Glutamatergic neuron (in vitro differentiated cells): ENCODE measurements around the gene ABCA13. TPM values are rescaled to one million over a fixed set of nuclear protein-coding genes. Genes with fewer than 3 reads are reported as not detected.

Experiments used
- DNase-seq: peaks from one replicate; pipeline ENCODE4 v3.0.0; 2022
- H3K27ac Mint-ChIP-seq: one replicate; pipeline ENCODE4 v1.8.0; 2020; ENCODE audit warnings: mild to moderate bottlenecking, mixed read lengths, inconsistent platforms; ENCODE audit not compliant: unreplicated experiment
- H3K27me3 Mint-ChIP-seq: one replicate; pipeline ENCODE4 v1.8.0; 2020; ENCODE audit warnings: mild to moderate bottlenecking, moderate library complexity, mixed read lengths, inconsistent platforms; ENCODE audit not compliant: unreplicated experiment
- H3K36me3 Mint-ChIP-seq: one replicate; pipeline ENCODE4 v1.8.0; 2020; ENCODE audit warnings: mild to moderate bottlenecking, mixed read lengths, inconsistent platforms; ENCODE audit not compliant: unreplicated experiment
- H3K4me1 Mint-ChIP-seq: one replicate; pipeline ENCODE4 v1.8.0; 2020; ENCODE audit warnings: mild to moderate bottlenecking, low read depth, mixed read lengths, inconsistent platforms; ENCODE audit not compliant: unreplicated experiment
- H3K4me3 Mint-ChIP-seq: one replicate; pipeline ENCODE4 v1.8.0; 2020; ENCODE audit warnings: mild to moderate bottlenecking, mixed read lengths, inconsistent platforms; ENCODE audit not compliant: unreplicated experiment
- H3K9me3 Mint-ChIP-seq: one replicate; pipeline ENCODE4 v1.8.0; 2020; ENCODE audit warnings: mild to moderate bottlenecking, moderate library complexity, mixed read lengths, inconsistent platforms; ENCODE audit not compliant: unreplicated experiment
- CTCF ChIP-seq: fragments of 200-600 bp; sonication (generic); IDR thresholded peaks from one replicate; pipeline ENCODE4 v1.5.0; 2021; ENCODE audit not compliant: partially characterized antibody, unreplicated experiment
- total RNA-seq: library from RNA; stranded (reverse); fragmentation: NEBNext Ultra II Directional; extraction: Animal tissue kit (Norgen Biotek cat#: 25700); gene quantifications from one replicate; pipeline ENCODE4 v1.2.1, GENCODE V29; 2021; ENCODE audit not compliant: unreplicated experiment

The ABCA13 gene
- total RNA-seq, 1 donor from 2014 or later, result 0.61 TPM

GRCh38 chr7:48347230-48347825, 176.1 kb downstream of the ABCA13 start:
- peaks cover 1% of the 10 kb centered on the region for H3K9me3 Mint-ChIP-seq
- no peak for DNase-seq
- no peak overlapping the region for H3K27ac Mint-ChIP-seq
- no peak overlapping the region for H3K4me3 Mint-ChIP-seq
- no peaks in the 10 kb centered on the region for H3K36me3 Mint-ChIP-seq
- no peaks in the 10 kb centered on the region for H3K27me3 Mint-ChIP-seq
- no peak for TF ChIP-seq CTCF
- H3K4me1 Mint-ChIP-seq, result no peaks in the 10 kb centered on the region

GRCh38 chr7:48350515-48350914, 179.3 kb downstream of the ABCA13 start:
- Mint-ChIP-seq H3K27ac (no peak overlapping the region), H3K4me3 (no peak overlapping the region), H3K27me3 (no peaks in the 10 kb centered on the region), H3K4me1 (no peaks in the 10 kb centered on the region), H3K36me3 (no peaks in the 10 kb centered on the region), H3K9me3 (peaks cover 1% of the 10 kb centered on the region)
- no peak for DNase-seq
- TF ChIP-seq CTCF, result no peak

GRCh38 chr7:48351900-48352299, 180.6 kb downstream of the ABCA13 start:
- no peaks in the 10 kb centered on the region for H3K36me3 Mint-ChIP-seq
- no peak overlapping the region for H3K4me3 Mint-ChIP-seq
- H3K4me1 Mint-ChIP-seq, result no peaks in the 10 kb centered on the region
- peaks cover 1% of the 10 kb centered on the region for H3K9me3 Mint-ChIP-seq
- H3K27ac Mint-ChIP-seq, result no peak overlapping the region
- H3K27me3 Mint-ChIP-seq, result no peaks in the 10 kb centered on the region
- no peak for TF ChIP-seq CTCF
- no peak for DNase-seq

DNA sequence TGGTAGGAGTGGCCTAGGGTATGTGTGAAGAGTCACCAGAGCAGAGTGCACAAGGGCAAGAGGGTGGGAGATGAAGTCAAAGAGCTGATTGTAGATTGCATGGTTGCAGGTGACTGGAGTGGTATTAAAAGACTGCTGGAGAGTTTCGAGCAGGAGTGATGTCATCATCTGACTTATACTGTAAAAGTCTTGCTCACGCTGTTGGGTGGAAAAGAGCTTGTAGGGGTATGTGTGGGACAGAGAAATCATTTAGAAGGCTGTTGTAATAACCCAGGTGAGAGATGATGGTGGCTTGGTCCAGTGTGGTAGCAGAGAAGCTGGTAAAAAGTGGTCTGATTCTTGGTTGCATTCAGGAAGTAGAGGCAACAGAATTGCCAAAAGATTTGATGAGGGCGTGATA, 184.1 kb downstream of the ABCA13 start:
- H3K9me3 Mint-ChIP-seq, result no peaks in the 10 kb centered on the region
- no peak for TF ChIP-seq CTCF
- no peak overlapping the region for H3K4me3 Mint-ChIP-seq
- no peaks in the 10 kb centered on the region for H3K36me3 Mint-ChIP-seq
- no peaks in the 10 kb centered on the region for H3K27me3 Mint-ChIP-seq
- H3K27ac Mint-ChIP-seq, result no peak overlapping the region
- H3K4me1 Mint-ChIP-seq, result no peaks in the 10 kb centered on the region
- DNase-seq, result no peak

DNA sequence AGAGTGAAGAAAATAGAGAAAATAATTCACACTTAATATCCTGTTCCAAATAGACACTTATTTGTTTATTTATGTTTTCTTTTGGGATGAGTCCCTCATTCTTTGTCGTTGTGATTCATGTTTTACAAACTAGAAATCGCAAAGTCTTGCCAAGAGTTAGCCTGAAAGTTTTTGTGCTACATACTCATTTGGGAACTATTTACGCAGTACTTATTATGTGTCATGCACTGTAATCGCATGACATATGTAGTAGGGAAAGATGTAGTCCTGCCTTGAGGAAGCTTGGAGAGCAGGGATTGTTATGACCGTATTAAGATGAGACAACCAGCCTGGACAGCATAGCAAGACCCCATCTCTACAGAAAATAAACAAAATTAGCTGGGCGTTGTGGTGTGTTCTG, 189.3 kb downstream of the ABCA13 start:
- Mint-ChIP-seq H3K27ac (no peak overlapping the region), H3K4me3 (no peak overlapping the region), H3K36me3 (no peaks in the 10 kb centered on the region), H3K4me1 (no peaks in the 10 kb centered on the region), H3K9me3 (no peaks in the 10 kb centered on the region), H3K27me3 (no peaks in the 10 kb centered on the region)
- no peak for DNase-seq
- no peak for TF ChIP-seq CTCF
